OCI-LY7 (cell line): ENCODE measurements around the gene LSG1. TPM values are rescaled to one million over a fixed set of nuclear protein-coding genes. Genes with fewer than 3 reads are reported as not detected.

Experiments
- BruUV-seq: library from RNA; stranded (reverse); fragments of 400-500 nt; replicated peaks from 2 replicates; lab custom pipeline; 2021; lab: Mats Ljungman, UMichigan
- CTCF ChIA-PET: fragments of 300-600 bp; sonication (Branson Sonifier 250); formaldehyde crosslinking; loops from one replicate; lab custom pipeline; 2022; ENCODE audit warnings: antibody characterized with exemption; ENCODE audit not compliant: unreplicated experiment; lab: Charles Lee
- POLR2A ChIA-PET: fragments of 300-600 bp; sonication (Branson Sonifier 250); formaldehyde crosslinking; loops from one replicate; lab custom pipeline; 2022; ENCODE audit warnings: antibody characterized with exemption; lab: Charles Lee
- DNase-seq: peaks from one replicate; pipeline ENCODE4 v3.0.0-alpha.2; 2015; ENCODE audit warnings: low spot score
- H2AFZ ChIP-seq: fragments of 200-600 bp; sonication (generic), shearing (Covaris generic); 2 replicates; pipeline ENCODE4 v1.6.1; 2014; ENCODE audit warnings: mild to moderate bottlenecking, antibody characterized with exemption, low read length, moderate library complexity
- H3K27ac ChIP-seq: fragments of 200-600 bp; sonication (generic); 2 replicates; pipeline ENCODE4 v1.5.1; 2014; ENCODE audit warnings: mixed run types, low read depth, mild to moderate bottlenecking, moderate library complexity, low read length, inconsistent platforms; ENCODE audit not compliant: poor library complexity, severe bottlenecking
- H3K36me3 ChIP-seq: fragments of 200-600 bp; sonication (generic); 2 replicates; pipeline ENCODE4 v1.6.1; 2014; ENCODE audit warnings: mild to moderate bottlenecking, antibody characterized with exemption, low read length, moderate library complexity, mixed read lengths; ENCODE audit not compliant: insufficient read depth
- H3K4me1 ChIP-seq: fragments of 200-600 bp; sonication (generic); 2 replicates; pipeline ENCODE4 v1.5.1; 2014; ENCODE audit warnings: mild to moderate bottlenecking, low read length; ENCODE audit not compliant: insufficient read depth, poor library complexity, severe bottlenecking
- H3K4me2 ChIP-seq: fragments of 200-600 bp; sonication (generic); 2 replicates; pipeline ENCODE4 v1.6.1; 2014; ENCODE audit warnings: mild to moderate bottlenecking, low read length
- H3K4me3 ChIP-seq: fragments of 200-600 bp; sonication (generic); 2 replicates; pipeline ENCODE4 v1.5.1; 2014; ENCODE audit warnings: mild to moderate bottlenecking, low read depth, low read length; ENCODE audit not compliant: poor library complexity, severe bottlenecking
- H3K79me2 ChIP-seq: fragments of 200-600 bp; sonication (generic); 2 replicates; pipeline ENCODE4 v1.6.1; 2016; ENCODE audit warnings: low read depth, mild to moderate bottlenecking, low read length, moderate library complexity, mixed read lengths; ENCODE audit not compliant: insufficient read depth
- H3K9me2 ChIP-seq: fragments of 200-600 bp; sonication (generic); 2 replicates; pipeline ENCODE4 v1.6.1; 2016; ENCODE audit warnings: mild to moderate bottlenecking, low read length, mixed read lengths; ENCODE audit not compliant: insufficient read depth
- H3K9me3 ChIP-seq: fragments of 200-600 bp; sonication (generic); 2 replicates; pipeline ENCODE4 v1.6.1; 2014; ENCODE audit warnings: mild to moderate bottlenecking, mixed run types, low read length, mixed read lengths
- H4K20me1 ChIP-seq: fragments of 200-600 bp; sonication (generic); 2 replicates; pipeline ENCODE4 v1.6.1; 2014; ENCODE audit warnings: mild to moderate bottlenecking, antibody characterized with exemption, low read length, moderate library complexity, mixed read lengths; ENCODE audit not compliant: insufficient read depth
- EZH2phosphoT487 ChIP-seq: fragments of 200-600 bp; sonication (generic); IDR thresholded peaks from 2 replicates; pipeline ENCODE4 v1.6.1; 2018; ENCODE audit warnings: low read depth, borderline replicate concordance, mild to moderate bottlenecking, mixed run types, antibody characterized with exemption, low read length, moderate library complexity, mixed read lengths
- intact Hi-C: fragments of 100-400 bp; cut with micrococcal nuclease; formaldehyde crosslinking; loops from one replicate; pipeline ENCODE4 v1.10.0; 2022; ENCODE audit not compliant: unreplicated experiment
- total RNA-seq, 2 experiments: library from RNA; depleted of rRNA in 1 of 2; stranded (reverse); fragments of >200 nt in 1 of 2; shearing (Covaris generic) in 1 of 2; gene quantifications; 2 replicates each; pipeline ENCODE4 v1.2.3, GENCODE V29; 2014 to 2022
- TF ChIP-seq, protein P1 (sequence below): fragments of 200-600 bp; sonication (generic); conservative IDR thresholded peaks from 2 replicates; pipeline ENCODE4 v1.5.1; 2014; ENCODE audit warnings: mild to moderate bottlenecking, antibody characterized with exemption, low read length, moderate library complexity, mixed read lengths

Gene LSG1
- total RNA-seq, 2 experiments from 2014 or later, result 44.4 to 52.9 TPM

DNA sequence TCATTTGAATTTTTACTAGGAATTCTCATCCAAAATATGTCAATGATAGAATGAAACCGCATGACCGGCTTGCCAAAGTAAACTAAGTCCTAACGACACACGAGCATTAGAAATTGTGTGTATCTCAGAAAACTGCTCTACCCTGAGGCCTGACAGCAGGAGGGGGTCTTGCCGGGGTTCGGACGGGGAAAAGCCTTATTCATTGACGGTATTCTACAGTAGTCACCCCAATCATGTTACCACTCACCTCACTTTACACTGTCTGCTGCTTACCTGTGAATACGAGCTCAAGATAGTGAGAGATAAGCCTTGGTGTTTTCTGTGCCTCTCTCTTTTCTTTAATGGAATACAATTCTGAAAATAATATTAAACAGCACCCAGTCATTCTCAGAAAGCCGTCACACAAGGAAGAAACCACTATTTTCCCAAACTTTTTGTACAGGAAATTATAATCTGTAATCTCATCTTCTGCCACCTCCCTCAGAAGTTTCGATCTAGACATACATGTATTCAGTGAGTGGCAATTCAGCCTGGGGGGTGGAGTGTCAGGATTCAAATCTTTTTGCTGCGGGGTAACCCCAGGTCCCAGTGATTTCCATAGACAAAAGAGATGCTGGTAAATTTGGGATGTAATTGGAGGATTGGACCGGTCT, 13.2 kb upstream of the LSG1 start:
- Histone ChIP-seq H3K9me2 (no peaks in the 10 kb centered on the region), H3K36me3 (no peaks in the 10 kb centered on the region), H3K4me2 (peak overlapping the region; percentile 77), H3K79me2 (peaks cover 7% of the 10 kb centered on the region; the same call in 1 of the 2 replicates), H3K4me3 (peak overlapping the region; percentile 77), H3K9me3 (no peaks in the 10 kb centered on the region), H2AFZ (peak overlapping the region; percentile 53; the same call in 1 of the 2 replicates), H3K4me1 (peaks cover 60% of the 10 kb centered on the region), H4K20me1 (no peaks in the 10 kb centered on the region), H3K27ac (no peak overlapping the region)
- DNase-seq, result no peak
- TF ChIP-seq, protein P1, sequence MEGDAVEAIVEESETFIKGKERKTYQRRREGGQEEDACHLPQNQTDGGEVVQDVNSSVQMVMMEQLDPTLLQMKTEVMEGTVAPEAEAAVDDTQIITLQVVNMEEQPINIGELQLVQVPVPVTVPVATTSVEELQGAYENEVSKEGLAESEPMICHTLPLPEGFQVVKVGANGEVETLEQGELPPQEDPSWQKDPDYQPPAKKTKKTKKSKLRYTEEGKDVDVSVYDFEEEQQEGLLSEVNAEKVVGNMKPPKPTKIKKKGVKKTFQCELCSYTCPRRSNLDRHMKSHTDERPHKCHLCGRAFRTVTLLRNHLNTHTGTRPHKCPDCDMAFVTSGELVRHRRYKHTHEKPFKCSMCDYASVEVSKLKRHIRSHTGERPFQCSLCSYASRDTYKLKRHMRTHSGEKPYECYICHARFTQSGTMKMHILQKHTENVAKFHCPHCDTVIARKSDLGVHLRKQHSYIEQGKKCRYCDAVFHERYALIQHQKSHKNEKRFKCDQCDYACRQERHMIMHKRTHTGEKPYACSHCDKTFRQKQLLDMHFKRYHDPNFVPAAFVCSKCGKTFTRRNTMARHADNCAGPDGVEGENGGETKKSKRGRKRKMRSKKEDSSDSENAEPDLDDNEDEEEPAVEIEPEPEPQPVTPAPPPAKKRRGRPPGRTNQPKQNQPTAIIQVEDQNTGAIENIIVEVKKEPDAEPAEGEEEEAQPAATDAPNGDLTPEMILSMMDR, result no peak
- no peak for TF ChIP-seq EZH2phosphoT487
- intact Hi-C loops, result loop anchor here (5.0 to 10.0 kb wide), 4 partner anchors 190 to 1222 kb away; partner anchors contain the start of gene TNK2
- CTCF ChIA-PET, result interaction anchor here (1.0 kb wide), 1 partner anchor 26 kb away, joined by 3 read pairs; no protein-coding TSS in a partner anchor
- BruUV-seq, result no TSS peak
- POLR2A ChIA-PET, result interaction anchor here (0.6 kb wide), 1 partner anchor 652 kb away, joined by 4 read pairs; no protein-coding TSS in a partner anchor

DNA sequence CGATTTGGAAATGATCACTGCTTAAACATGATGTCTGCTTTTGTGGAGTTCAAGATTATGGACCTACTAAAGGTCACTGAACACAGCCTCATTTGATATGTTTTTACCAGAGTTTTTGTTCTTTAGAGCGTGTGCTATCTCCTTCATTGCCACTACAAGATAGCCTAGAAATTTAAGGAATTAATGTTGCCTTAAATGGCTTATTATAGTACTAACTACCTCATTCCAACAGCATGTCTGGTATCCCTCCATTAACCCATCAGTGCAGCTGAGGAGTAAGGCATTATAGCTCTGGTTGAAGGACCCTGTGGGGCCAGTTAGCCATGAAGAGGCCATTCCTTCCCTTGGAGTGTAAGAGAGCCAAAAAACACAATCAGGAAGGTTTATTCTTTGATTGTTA, 11.4 kb upstream of the LSG1 start:
- intact Hi-C loops, result loop anchor here (5.0 to 10.0 kb wide), 2 partner anchors 191 to 319 kb away; no protein-coding TSS in a partner anchor
- Histone ChIP-seq H3K79me2 (no peaks in the 10 kb centered on the region; the same call in 1 of the 2 replicates), H4K20me1 (no peaks in the 10 kb centered on the region), H3K27ac (no peak overlapping the region), H3K4me3 (no peak overlapping the region), H3K9me2 (no peaks in the 10 kb centered on the region), H3K4me1 (peaks cover 42% of the 10 kb centered on the region), H3K4me2 (no peak overlapping the region), H3K36me3 (no peaks in the 10 kb centered on the region), H2AFZ (no peak overlapping the region), H3K9me3 (no peaks in the 10 kb centered on the region)
- CTCF ChIA-PET, result interaction anchor here (1.2 to 1.4 kb wide), 4 partner anchors 12 to 270 kb away, joined by 3 to 5 read pairs (median 3); no protein-coding TSS in a partner anchor
- POLR2A ChIA-PET, result interaction anchor here (0.7 to 2.4 kb wide), 6 partner anchors 8 to 576 kb away, joined by 3 to 10 read pairs (median 3); partner anchors contain the start of gene LSG1
- no TSS peak for BruUV-seq
- DNase-seq, result no peak
- no peak for TF ChIP-seq EZH2phosphoT487
- TF ChIP-seq, protein P1, result no peak
